Measurements from ENCODE around the gene AGRN. TPM values are rescaled to one million over a fixed set of nuclear protein-coding genes. Genes with fewer than 3 reads are reported as not detected.

AGRN gene
- total RNA-seq, 3 donors from 2014 or later, result 32.0 to 54.4 (median 40.6) TPM

- DNase-seq (no peak), ATAC-seq (no peak)
- H3K4me3 ChIP-seq, result no peak overlapping the region
- H3K4me1 ChIP-seq (ENCODE audit: low read depth), result no peaks in the 10 kb centered on the region
- no peaks in the 10 kb centered on the region for H3K36me3 ChIP-seq (ENCODE audit: low read depth)
- intact Hi-C loops (cut with DNase I, micrococcal nuclease), result no loop called here
- no peak for TF ChIP-seq CTCF (IDR thresholded peaks at IDR 0.05)
- H3K9me3 ChIP-seq, result no peaks in the 10 kb centered on the region
These were observed 27.5 kb downstream of the AGRN start for GRCh38 chr1:1047407-1047806.

- no peaks in the 10 kb centered on the region for H3K9me3 ChIP-seq
- H3K4me1 ChIP-seq (ENCODE audit: low read depth), result no peaks in the 10 kb centered on the region
- DNase-seq (no peak), ATAC-seq (no peak)
- TF ChIP-seq CTCF (IDR thresholded peaks at IDR 0.05), result no peak
- intact Hi-C loops (cut with DNase I, micrococcal nuclease), result no loop called here
- H3K36me3 ChIP-seq (ENCODE audit: low read depth), result no peaks in the 10 kb centered on the region
- H3K4me3 ChIP-seq, result no peak overlapping the region
These were observed 28.0 kb downstream of the AGRN start for GRCh38 chr1:1047963-1048362.

- DNase-seq (no peak), ATAC-seq (peak; percentile 26)
- H3K4me3 ChIP-seq, result no peak overlapping the region
- intact Hi-C loops (cut with DNase I, micrococcal nuclease), result no loop called here
- no peaks in the 10 kb centered on the region for H3K36me3 ChIP-seq (ENCODE audit: low read depth)
- H3K4me1 ChIP-seq (ENCODE audit: low read depth), result no peaks in the 10 kb centered on the region
- no peak for TF ChIP-seq CTCF (IDR thresholded peaks at IDR 0.05)
- H3K9me3 ChIP-seq, result no peaks in the 10 kb centered on the region
These were observed 28.8 kb downstream of the AGRN start for GRCh38 chr1:1048765-1049164.

- ATAC-seq, result no peak
- no peak for DNase-seq
- Histone ChIP-seq H3K36me3 (ENCODE audit: low read depth) (no peaks in the 10 kb centered on the region), H3K4me3 (no peak overlapping the region), H3K4me1 (ENCODE audit: low read depth) (no peaks in the 10 kb centered on the region), H3K9me3 (no peaks in the 10 kb centered on the region)
- intact Hi-C loops (cut with DNase I, micrococcal nuclease), result no loop called here
- TF ChIP-seq CTCF (IDR thresholded peaks at IDR 0.05), result no peak
These were observed 29.6 kb downstream of the AGRN start for GRCh38 chr1:1049318-1050165.

GRCh38 chr1:1050577-1051052 is 30.7 kb downstream of the AGRN start:
- intact Hi-C loops (cut with DNase I, micrococcal nuclease), result no loop called here
- TF ChIP-seq CTCF (IDR thresholded peaks at IDR 0.05), result no peak
- no peak overlapping the region for H3K4me3 ChIP-seq
- DNase-seq (peak; percentile 70 to 81 (median 79)), ATAC-seq (peak; percentile 77)
- H3K4me1 ChIP-seq (ENCODE audit: low read depth), result no peaks in the 10 kb centered on the region
- no peaks in the 10 kb centered on the region for H3K9me3 ChIP-seq
- no peaks in the 10 kb centered on the region for H3K36me3 ChIP-seq (ENCODE audit: low read depth)
